Renal cortex interstitium (tissue), 11 donors: ENCODE results near the gene LAMC3. TPM values are rescaled to one million over a fixed set of nuclear protein-coding genes. Genes with fewer than 3 reads are reported as not detected.
A peak's percentile ranks its signal among the peaks of the same experiment; 100 is the strongest.

Experiments used
- DNase-seq, 11 donors: peaks; one replicate each; pipeline ENCODE4 v3.0.0-alpha.2; 2013; ENCODE audit warnings: low read depth in 9 of 11, low spot score in 4 of 11; ENCODE audit errors: extremely low read depth in 1 of 11
- polyA plus RNA-seq, 3 donors: library from polyadenylated mRNA; unstranded; fragments of 120-200 nt; gene quantifications; one replicate each; pipeline ENCODE4 v1.2.1, GENCODE V29; 2013; ENCODE audit not compliant: insufficient read length in 3 of 3

Gene LAMC3
- polyA plus RNA-seq, 3 donors, result 28.4 to 36.7 (median 28.7) TPM

GRCh38 chr9:131035548-131035947 lies 26.6 kb downstream of the LAMC3 start:
- no peak for DNase-seq

- no peak for DNase-seq
Observed at GRCh38 chr9:131036071-131036470, 27.1 kb downstream of the LAMC3 start.

- DNase-seq, result no peak
Observed at GRCh38 chr9:131036529-131037334, 27.8 kb downstream of the LAMC3 start.

- no peak for DNase-seq
Observed at GRCh38 chr9:131037335-131038255, 28.6 kb downstream of the LAMC3 start.

- no peak for DNase-seq
Observed at GRCh38 chr9:131038256-131039128, 29.5 kb downstream of the LAMC3 start.

GRCh38 chr9:131039129-131039954 lies 30.4 kb downstream of the LAMC3 start:
- no peak for DNase-seq

GRCh38 chr9:131042666-131043065 lies 33.7 kb downstream of the LAMC3 start:
- DNase-seq, result no peak

- DNase-seq, result no peak
Observed at GRCh38 chr9:131043087-131043486, 34.1 kb downstream of the LAMC3 start.

GRCh38 chr9:131043646-131044045 lies 34.7 kb downstream of the LAMC3 start:
- DNase-seq, result no peak

- DNase-seq, result no peak
Observed at GRCh38 chr9:131045300-131046092, 36.5 kb downstream of the LAMC3 start.

GRCh38 chr9:131046093-131046380 lies 37.1 kb downstream of the LAMC3 start:
- no peak for DNase-seq

GRCh38 chr9:131046581-131047202 lies 37.7 kb downstream of the LAMC3 start:
- peak in 9 of 11 donors; percentile 42 to 67 (median 59) for DNase-seq

GRCh38 chr9:131048332-131048731 lies 39.4 kb downstream of the LAMC3 start:
- no peak for DNase-seq

GRCh38 chr9:131048820-131049219 lies 39.8 kb downstream of the LAMC3 start:
- DNase-seq, result no peak

- DNase-seq, result no peak
Observed at GRCh38 chr9:131049829-131050715, 41.1 kb downstream of the LAMC3 start.

- DNase-seq, result no peak
Observed at GRCh38 chr9:131050831-131051230, 41.9 kb downstream of the LAMC3 start.
